Heart left ventricle (tissue), 16 donors: ENCODE data around the gene TBX3. TPM values are rescaled to one million over a fixed set of nuclear protein-coding genes. Genes with fewer than 3 reads are reported as not detected.

Experiments used
- ATAC-seq, 4 donors: fragments of 200-7000 bp; cut with Tn5 transposase; one replicate each; pipeline ENCODE4 v1.9.1; 2020 to 2022; ENCODE audit warnings: moderate library complexity in 4 of 4, mild to moderate bottlenecking in 3 of 4, moderate number of reproducible peaks in 1 of 4
- DNase-seq, 5 donors: peaks; one replicate each; pipeline ENCODE4 v3.0.0-alpha.2; 2020
- H3K27ac ChIP-seq, 12 donors: fragments of 200-600 bp; sonication (generic) in 4 of 12; one replicate each; pipeline versions ENCODE4 v1.5.0 to v1.8.0; 2016 to 2022; ENCODE audit warnings: mild to moderate bottlenecking in 2 of 12
- H3K27me3 ChIP-seq, 9 donors: fragments of 200-600 bp; sonication (generic) in 2 of 9; one replicate each; pipeline versions ENCODE4 v1.5.1 to v1.8.0; 2016 to 2022; ENCODE audit warnings: mild to moderate bottlenecking in 3 of 9
- H3K36me3 ChIP-seq, 9 donors: fragments of 200-600 bp; sonication (generic) in 2 of 9; one replicate each; pipeline versions ENCODE4 v1.5.0 to v1.8.0; 2018 to 2022; ENCODE audit warnings: mild to moderate bottlenecking in 2 of 9
- H3K4me1 ChIP-seq, 12 donors: fragments of 200-600 bp; sonication (generic) in 4 of 12; one replicate each; pipeline versions ENCODE4 v1.5.0 to v1.8.0; 2016 to 2022; ENCODE audit warnings: mild to moderate bottlenecking in 3 of 12
- H3K4me3 ChIP-seq, 12 donors: fragments of 200-600 bp; sonication (generic) in 4 of 12; one replicate each; pipeline versions ENCODE4 v1.5.0 to v1.8.0; 2017 to 2022; ENCODE audit warnings: mild to moderate bottlenecking in 9 of 12, moderate library complexity in 4 of 12
- H3K9me3 ChIP-seq, 12 donors: fragments of 200-600 bp; sonication (generic) in 4 of 12; one replicate each; pipeline versions ENCODE4 v1.5.0 to v1.8.0; 2016 to 2022; ENCODE audit warnings: mild to moderate bottlenecking in 1 of 12
- CTCF ChIP-seq, 12 donors: fragments of 200-600 bp; sonication (generic) in 4 of 12; IDR thresholded peaks; one replicate each; pipeline versions ENCODE4 v1.5.0 to v1.8.0; 2018 to 2022; ENCODE audit warnings: antibody characterized with exemption in 12 of 12, mild to moderate bottlenecking in 5 of 12
- POLR2A ChIP-seq, 2 donors: fragments of 450-650 bp; IDR thresholded peaks; one replicate each; pipeline ENCODE4 v1.6.1; 2017; ENCODE audit warnings: antibody characterized with exemption in 2 of 2, mild to moderate bottlenecking in 2 of 2, moderate library complexity in 2 of 2
- WGBS, 4 donors: extraction: QIAGEN DNeasy Blood & Tissue Kit in 2 of 4; methylation state at CpG; one replicate each; pipeline versions ENCODE4 v1.1.5 to v1.1.7; 2013 to 2018; 5-methylcytosine and 5-hydroxymethylcytosine counted together
- intact Hi-C, 10 donors: fragments of 100-400 bp; cut with DNase I; formaldehyde crosslinking; loops; one replicate each; pipeline versions ENCODE4 v1.11.1 to v1.14.2; 2022
- polyA plus RNA-seq, 2 donors: library from polyadenylated mRNA; stranded (reverse); fragments of 200-250 nt; gene quantifications; one replicate each; pipeline ENCODE4 v1.2.3, GENCODE V29; 2013
- total RNA-seq, 9 donors: library from RNA; depleted of rRNA in 2 of 9; stranded (reverse); fragments of >200 nt in 2 of 9; fragmentation: NEBNext Ultra II Directional in 3 of 9; extraction: Animal tissue kit (Norgen Biotek cat#: 25700) in 3 of 9; gene quantifications; one replicate each; pipeline versions ENCODE4 v1.1.0 to v1.2.4, GENCODE V29; 2016 to 2023
- donor health status: ischemic (EF 13 %, LVEDD 7.1; RV severe dilation, severe dysfunction).
- donor health status: healthy with polysubstance abuse.
- donor health status: DM: no; HTN: yes; CAD: no.
- donor health status: DM: no; HTN: no; CAD: no.
- donor health status: ischemic (EF 25% LVEDD 6.9; RV normal size, moderate dysfunction).
- donor health status: ischemic (EF 25% LVEDD 5.7; RV mildly dilated, moderate dysfunction).
- donor health status: healthy.
- donor health status: DM: yes; HTN: yes; CAD: no.
- donor health status: ischemic (EF 35%, LVEDD 5.7; RV mildly dilated, moderate dysfunction).
- donor health status: nonischemic (EF 11% LVEDD 7.7; RV severe dilation, severe dysfunction).
- donor health status: DM: yes; HTN: yes; CAD: no.
- donor health status: PGD.
- donor health status: ischemic (EF 29% LVEDD 5.4; RV normal size, mild dysfunction).
- donor health status: nonischemic (EF 23%, LVEDD 6.1; RV moderate dilation, normal function).

TBX3 gene
- total and polyA plus RNA-seq, 11 donors = 10.3 to 31.3 (median 15.7) TPM

GRCh38 chr12:114668886-114669288, 15.1 kb downstream of the TBX3 start:
- no peak for TF ChIP-seq POLR2A (IDR thresholded peaks at IDR 0.05)
- TF ChIP-seq CTCF (IDR thresholded peaks at IDR 0.05) = no peak
- H3K4me3 ChIP-seq = peak overlapping the region in 11 of 12 donors; percentile 23 to 60 (median 50)
- peaks cover 0 to 28% (median 24%) of the 10 kb centered on the region in 9 donors for H3K36me3 ChIP-seq
- H3K27ac ChIP-seq = peak overlapping the region in 9 of 12 donors; percentile 11 to 63 (median 46)
- peaks cover 24 to 81% (median 41%) of the 10 kb centered on the region in 9 donors for H3K27me3 ChIP-seq
- ATAC-seq (no peak), DNase-seq (no peak)
- intact Hi-C loops = loop anchor here (1.0 to 10.0 kb wide), 12 partner anchors 496 to 1084 kb away; no protein-coding TSS in a partner anchor
- 12 to 44% (median 27%) methylated on average over 5 to 20 of the region's 20 CpGs for WGBS, 4 donors
- H3K4me1 ChIP-seq = peaks cover 0 to 50% (median 8%) of the 10 kb centered on the region in 12 donors
- H3K9me3 ChIP-seq = no peaks in the 10 kb centered on the region

- peak overlapping the region in 9 of 12 donors; percentile 11 to 63 (median 45) for H3K27ac ChIP-seq
- TF ChIP-seq CTCF (IDR thresholded peaks at IDR 0.05) (peak; percentile 19 to 78 (median 62)), POLR2A (IDR thresholded peaks at IDR 0.05) (no peak)
- intact Hi-C loops = loop anchor here (1.0 to 10.0 kb wide), 12 partner anchors 496 to 1085 kb away; no protein-coding TSS in a partner anchor
- 0 to 1% (median 1%) methylated on average over 24 to 46 of the region's 46 CpGs for whole genome bisulfite sequencing, 4 donors
- peaks cover 0 to 46% (median 8%) of the 10 kb centered on the region in 12 donors for H3K4me1 ChIP-seq
- DNase-seq = peak; percentile 76 to 87 (median 82)
- peaks cover 24 to 85% (median 44%) of the 10 kb centered on the region in 9 donors for H3K27me3 ChIP-seq
- ATAC-seq = peak; percentile 82 to 93 (median 90)
- peaks cover 0 to 23% (median 18%) of the 10 kb centered on the region in 9 donors for H3K36me3 ChIP-seq
- H3K9me3 ChIP-seq = no peaks in the 10 kb centered on the region
- H3K4me3 ChIP-seq = peak overlapping the region in 11 of 12 donors; percentile 23 to 60 (median 50)
These were observed 15.7 kb downstream of the TBX3 start for GRCh38 chr12:114668151-114668885.

- TF ChIP-seq POLR2A (IDR thresholded peaks at IDR 0.05) (no peak), CTCF (IDR thresholded peaks at IDR 0.05) (no peak)
- no peak for DNase-seq
- ATAC-seq = no peak
- Histone ChIP-seq H3K4me1 (peaks cover 0 to 40% (median 8%) of the 10 kb centered on the region in 12 donors), H3K27ac (peak overlapping the region in 2 of 12 donors; percentile 19 to 62), H3K27me3 (peaks cover 24 to 86% (median 44%) of the 10 kb centered on the region in 9 donors), H3K36me3 (peaks cover 0 to 17% (median 12%) of the 10 kb centered on the region in 9 donors), H3K9me3 (no peaks in the 10 kb centered on the region), H3K4me3 (peak overlapping the region in 9 of 12 donors; percentile 43 to 60 (median 51))
- intact Hi-C loops = loop anchor here (1.0 to 10.0 kb wide), 13 partner anchors 497 to 1087 kb away; no protein-coding TSS in a partner anchor
- 26 to 39% (median 31%) methylated on average over 16 of the region's 16 CpGs for WGBS, 4 donors
These were observed 16.3 kb downstream of the TBX3 start for GRCh38 chr12:114667669-114668150.
